ENCODE data around the gene AGAP1.

GRCh38 chr2:235542733-235543127, 48.9 kb downstream of the AGAP1 start:
- no peak for TF ChIP-seq CTCF (IDR thresholded peaks at IDR 0.05)
- no peak for TF ChIP-seq EZH2 (IDR thresholded peaks at IDR 0.05)
- no peak for TF ChIP-seq EZH2phosphoT487 (IDR thresholded peaks at IDR 0.05)

Measured in neural progenitor cell (in vitro differentiated cells).